ENCODE results near the gene SRR. TPM values are rescaled to one million over a fixed set of nuclear protein-coding genes. Genes with fewer than 3 reads are reported as not detected.

The SRR gene
- polyA plus RNA-seq, 1 donor from 2014 or later: 69.0 TPM

DNA sequence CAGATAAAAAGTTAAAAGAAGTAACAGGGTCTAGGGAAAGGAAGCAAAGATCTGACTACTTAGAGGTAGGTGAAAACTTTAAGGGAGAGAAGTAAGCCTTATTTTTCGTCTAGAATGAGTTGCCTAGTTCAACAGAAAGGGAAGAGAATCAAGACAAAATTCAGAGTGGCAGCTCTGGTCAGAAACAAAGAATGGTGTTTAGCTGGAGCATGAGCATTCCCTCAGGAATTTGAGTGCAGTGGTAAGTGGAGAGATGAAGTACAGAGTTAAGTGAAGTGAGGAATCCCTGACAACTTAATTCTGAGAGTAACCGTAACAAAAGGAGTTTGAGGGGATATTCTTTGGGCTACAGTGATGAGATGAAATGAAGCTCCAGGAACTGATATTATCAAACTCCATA is 11.7 kb upstream of the SRR start:
- Histone ChIP-seq H3F3A (ENCODE audit: insufficient read depth, low read length, poor library complexity, severe bottlenecking) (no peaks in the 10 kb centered on the region), H3K36me3 (ENCODE audit: insufficient read depth, low read length) (peaks cover 7% of the 10 kb centered on the region), H3K27me3 (ENCODE audit: insufficient read depth, low read depth, low read length) (no peaks in the 10 kb centered on the region), H2AFZ (ENCODE audit: low read depth, low read length) (no peak overlapping the region), H3K9me2 (ENCODE audit: insufficient read depth, low read length) (no peaks in the 10 kb centered on the region), H3K4me3 (ENCODE audit: low read length) (no peak overlapping the region), H4K20me1 (ENCODE audit: insufficient read depth) (no peaks in the 10 kb centered on the region), H3K4me2 (ENCODE audit: low read length) (no peak overlapping the region), H3K27ac (ENCODE audit: low read length) (no peak overlapping the region), H3K9ac (ENCODE audit: low read length) (no peak overlapping the region), H3K9me3 (ENCODE audit: low read length) (no peaks in the 10 kb centered on the region), H3K79me2 (replicated peaks; ENCODE audit: insufficient read depth, low read length) (peaks cover 5% of the 10 kb centered on the region)
- no peak for TF ChIP-seq MXI1 (conservative IDR thresholded peaks at IDR 0.05; ENCODE audit: poor library complexity, severe bottlenecking)
- no peak for TF ChIP-seq TAF1 (IDR thresholded peaks at IDR 0.05; ENCODE audit: low read depth)
- no peak for TF ChIP-seq EP300 (conservative IDR thresholded peaks at IDR 0.05; ENCODE audit: poor library complexity, severe bottlenecking)
- no peak for TF ChIP-seq EZH2 (IDR thresholded peaks at IDR 0.05; ENCODE audit: borderline replicate concordance, insufficient read depth, low read length, poor library complexity, severe bottlenecking)
- no peak for TF ChIP-seq RAD21 (conservative IDR thresholded peaks at IDR 0.05)
- TF ChIP-seq REST (IDR thresholded peaks at IDR 0.05; ENCODE audit: borderline replicate concordance): no peak
- TF ChIP-seq SMC3 (conservative IDR thresholded peaks at IDR 0.05; ENCODE audit: poor library complexity): no peak
- no peak for TF ChIP-seq CTCF (IDR thresholded peaks at IDR 0.05; ENCODE audit: poor library complexity, severe bottlenecking)
- TF ChIP-seq POLR2AphosphoS5 (IDR thresholded peaks at IDR 0.05): no peak

- H3K4me2 ChIP-seq (ENCODE audit: low read length): no peak overlapping the region
- no peaks in the 10 kb centered on the region for H3K9me3 ChIP-seq (ENCODE audit: low read length)
- no peak overlapping the region for H2AFZ ChIP-seq (ENCODE audit: low read depth, low read length)
- H3K79me2 ChIP-seq (replicated peaks; ENCODE audit: insufficient read depth, low read length): peaks cover 26% of the 10 kb centered on the region
- H3F3A ChIP-seq (ENCODE audit: insufficient read depth, low read length, poor library complexity, severe bottlenecking): no peaks in the 10 kb centered on the region
- no peak overlapping the region for H3K4me3 ChIP-seq (ENCODE audit: low read length)
- H4K20me1 ChIP-seq (ENCODE audit: insufficient read depth): no peaks in the 10 kb centered on the region
- no peak for TF ChIP-seq REST (IDR thresholded peaks at IDR 0.05; ENCODE audit: borderline replicate concordance)
- TF ChIP-seq RAD21 (conservative IDR thresholded peaks at IDR 0.05): no peak
- no peak for TF ChIP-seq CTCF (IDR thresholded peaks at IDR 0.05; ENCODE audit: poor library complexity, severe bottlenecking)
- no peak for TF ChIP-seq EZH2 (IDR thresholded peaks at IDR 0.05; ENCODE audit: borderline replicate concordance, insufficient read depth, low read length, poor library complexity, severe bottlenecking)
- TF ChIP-seq TAF1 (IDR thresholded peaks at IDR 0.05; ENCODE audit: low read depth): no peak
- no peak for TF ChIP-seq MXI1 (conservative IDR thresholded peaks at IDR 0.05; ENCODE audit: poor library complexity, severe bottlenecking)
- TF ChIP-seq EP300 (conservative IDR thresholded peaks at IDR 0.05; ENCODE audit: poor library complexity, severe bottlenecking): no peak
- no peak for TF ChIP-seq SMC3 (conservative IDR thresholded peaks at IDR 0.05; ENCODE audit: poor library complexity)
- no peak for TF ChIP-seq POLR2AphosphoS5 (IDR thresholded peaks at IDR 0.05)
- H3K36me3 ChIP-seq (ENCODE audit: insufficient read depth, low read length): peaks cover 15% of the 10 kb centered on the region
- H3K9ac ChIP-seq (ENCODE audit: low read length): no peak overlapping the region
- H3K9me2 ChIP-seq (ENCODE audit: insufficient read depth, low read length): no peaks in the 10 kb centered on the region
- no peaks in the 10 kb centered on the region for H3K27me3 ChIP-seq (ENCODE audit: insufficient read depth, low read depth, low read length)
- H3K27ac ChIP-seq (ENCODE audit: low read length): no peak overlapping the region
Observed at GRCh38 chr17:2295575-2295974, 8.2 kb upstream of the SRR start.
